ENCODE data around the gene GXYLT1. TPM values are rescaled to one million over a fixed set of nuclear protein-coding genes. Genes with fewer than 3 reads are reported as not detected.
"Not testable (repeated sequence)": the region's sequence is repeated elsewhere in the genome, so short reads cannot be mapped to it uniquely, and the experiment has no call there.

GXYLT1 gene
- polyA plus RNA-seq, 6 donors from 2014 or later: 4.0 to 5.8 (median 5.1) TPM

GRCh38 chr12:42059127-42059526 lies 85.5 kb downstream of the GXYLT1 start:
- Mint-ChIP-seq H3K36me3 (peaks cover 4 to 6% of the 10 kb centered on the region in 2 donors), H3K4me1 (peaks cover 12 to 17% (median 16%) of the 10 kb centered on the region in 3 donors), H3K27me3 (peaks cover 19 to 41% (median 31%) of the 10 kb centered on the region in 3 donors), H3K27ac (no peak overlapping the region), H3K9me3 (peaks cover 0 to 18% (median 4%) of the 10 kb centered on the region in 7 donors), H3K4me3 (no peak overlapping the region)
- DNase-seq (no peak), ATAC-seq (ENCODE audit: low read depth in 2 of 2) (no peak)

DNA sequence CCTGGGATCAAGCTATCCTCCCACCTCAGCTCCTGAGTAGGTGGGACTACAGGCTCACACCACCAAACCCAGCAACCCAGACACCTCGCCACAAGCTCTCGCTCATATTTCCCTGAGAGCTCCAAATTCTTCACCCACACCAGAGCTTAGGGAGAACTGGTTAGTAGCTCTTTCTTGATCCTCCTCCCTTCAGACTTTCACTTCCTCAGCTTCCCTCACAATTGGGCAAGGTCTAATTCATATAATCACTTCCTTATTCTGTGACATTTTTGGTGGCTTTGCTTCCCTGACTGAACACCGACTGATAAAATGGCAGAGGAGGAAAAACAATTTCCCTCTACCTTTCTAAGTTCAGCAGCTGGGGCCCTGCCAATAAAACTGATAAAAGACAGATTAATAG lies 88.5 kb downstream of the GXYLT1 start:
- ATAC-seq (ENCODE audit: low read depth in 2 of 2) (peak; percentile 100), DNase-seq (peak; percentile 65)
- H3K27ac Mint-ChIP-seq: peak overlapping the region in 3 of 6 donors; percentile 4 to 62 (median 16)
- H3K4me1 Mint-ChIP-seq: peaks cover 12 to 17% (median 16%) of the 10 kb centered on the region in 3 donors
- peak overlapping the region in 3 of 8 donors; percentile 0 to 33 (median 32) for H3K4me3 Mint-ChIP-seq
- H3K27me3 Mint-ChIP-seq: peaks cover 15 to 48% (median 43%) of the 10 kb centered on the region in 3 donors
- H3K36me3 Mint-ChIP-seq: peaks cover 0 to 6% of the 10 kb centered on the region in 2 donors
- H3K9me3 Mint-ChIP-seq: peaks cover 0 to 3% (median 0%) of the 10 kb centered on the region in 7 donors

GRCh38 chr12:42053456-42053855 lies 91.2 kb downstream of the GXYLT1 start:
- no peak overlapping the region for H3K4me3 Mint-ChIP-seq

DNA sequence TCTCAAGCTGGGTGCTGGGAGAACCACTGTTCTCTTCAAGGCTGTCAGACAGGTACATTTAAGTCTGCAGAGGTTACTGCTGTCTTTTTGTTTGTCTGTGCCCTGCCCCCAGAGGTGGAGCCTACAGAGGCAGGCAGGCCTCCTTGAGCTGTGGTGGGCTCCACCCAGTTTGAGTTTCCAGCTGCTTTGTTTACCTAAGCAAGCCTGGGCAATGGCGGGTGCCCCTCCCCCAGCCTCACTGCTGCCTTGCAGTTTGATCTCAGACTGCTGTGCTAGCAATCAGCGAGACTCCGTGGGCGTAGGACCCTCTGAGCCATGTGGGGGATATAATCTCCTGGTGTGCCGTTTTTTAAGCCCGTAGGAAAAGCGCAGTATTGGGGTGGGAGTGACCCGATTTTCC lies 95.7 kb downstream of the GXYLT1 start:
- not testable (repeated sequence) for H3K27ac Mint-ChIP-seq; H3K36me3 Mint-ChIP-seq; H3K4me1 Mint-ChIP-seq; DNase-seq; H3K4me3 Mint-ChIP-seq; ATAC-seq (ENCODE audit: low read depth in 2 of 2)
- H3K9me3 Mint-ChIP-seq: peaks cover 0 to 33% (median 15%) of the 10 kb centered on the region in 7 donors
- H3K27me3 Mint-ChIP-seq: peaks cover 8 to 53% (median 23%) of the 10 kb centered on the region in 3 donors

More at GRCh38 chr12:42053456-42053855, 91.2 kb downstream of the GXYLT1 start:
- peaks cover 12 to 17% (median 16%) of the 10 kb centered on the region in 3 donors for H3K4me1 Mint-ChIP-seq
- no peak overlapping the region for H3K27ac Mint-ChIP-seq
- ATAC-seq (ENCODE audit: low read depth in 2 of 2) (no peak), DNase-seq (no peak)
- H3K9me3 Mint-ChIP-seq: peaks cover 0 to 8% (median 2%) of the 10 kb centered on the region in 7 donors
- peaks cover 15 to 45% (median 32%) of the 10 kb centered on the region in 3 donors for H3K27me3 Mint-ChIP-seq
- peaks cover 0 to 6% of the 10 kb centered on the region in 2 donors for H3K36me3 Mint-ChIP-seq

- peaks cover 0 to 14% (median 9%) of the 10 kb centered on the region in 3 donors for H3K27me3 Mint-ChIP-seq
- DNase-seq (no peak), ATAC-seq (ENCODE audit: low read depth in 2 of 2) (peak; percentile 85 to 98)
- H3K36me3 Mint-ChIP-seq: no peaks in the 10 kb centered on the region
- H3K4me3 Mint-ChIP-seq: no peak overlapping the region
- peak overlapping the region in 2 of 6 donors; percentile 57 to 65 for H3K27ac Mint-ChIP-seq
- H3K9me3 Mint-ChIP-seq: peaks cover 0 to 3% (median 0%) of the 10 kb centered on the region in 7 donors
- peaks cover 0 to 11% (median 0%) of the 10 kb centered on the region in 3 donors for H3K4me1 Mint-ChIP-seq
Measured at GRCh38 chr12:42039577-42039976, 105.1 kb downstream of the GXYLT1 start.

- DNase-seq (no peak), ATAC-seq (ENCODE audit: low read depth in 2 of 2) (no peak)
- Mint-ChIP-seq H3K9me3 (peaks cover 0 to 3% (median 0%) of the 10 kb centered on the region in 7 donors), H3K27ac (peak overlapping the region in 2 of 6 donors; percentile 65 to 89), H3K36me3 (no peaks in the 10 kb centered on the region), H3K4me1 (peaks cover 0 to 11% (median 0%) of the 10 kb centered on the region in 3 donors), H3K4me3 (no peak overlapping the region), H3K27me3 (peaks cover 0 to 14% (median 9%) of the 10 kb centered on the region in 3 donors)
Measured at GRCh38 chr12:42039176-42039575, 105.5 kb downstream of the GXYLT1 start.

- Mint-ChIP-seq H3K27ac (no peak overlapping the region), H3K36me3 (no peaks in the 10 kb centered on the region), H3K27me3 (peaks cover 0 to 19% (median 18%) of the 10 kb centered on the region in 3 donors), H3K4me1 (peaks cover 0 to 6% (median 0%) of the 10 kb centered on the region in 3 donors), H3K9me3 (peaks cover 0 to 3% (median 0%) of the 10 kb centered on the region in 7 donors), H3K4me3 (no peak overlapping the region)
- ATAC-seq (ENCODE audit: low read depth in 2 of 2) (no peak), DNase-seq (no peak)
Measured at GRCh38 chr12:42031847-42032564, 112.7 kb downstream of the GXYLT1 start.

Other genes with a start within 250 kb of the GXYLT1 start
- gene YAF2, start 93.4 kb upstream of the GXYLT1 start, polyA plus RNA-seq (ENCODE audit: low read depth in 6 of 6): 10 to 100 TPM in 3 of 6 donors, 1 to 10 TPM in 3; 7.1 to 20.9 (median 11.1) TPM
- 100 to 1,000 TPM in 3 of 6 donors, 10 to 100 TPM in 3; 56.7 to 129 (median 97.7) TPM for gene ZCRB1, start 181.2 kb upstream of the GXYLT1 start, polyA plus RNA-seq (ENCODE audit: low read depth in 6 of 6)
- 100 to 1,000 TPM; 152 to 193 (median 174) TPM for gene PPHLN1, start 181.3 kb upstream of the GXYLT1 start, polyA plus RNA-seq (ENCODE audit: low read depth in 6 of 6)